ENCODE data around the gene SPATS2L.

SPATS2L gene

DNA sequence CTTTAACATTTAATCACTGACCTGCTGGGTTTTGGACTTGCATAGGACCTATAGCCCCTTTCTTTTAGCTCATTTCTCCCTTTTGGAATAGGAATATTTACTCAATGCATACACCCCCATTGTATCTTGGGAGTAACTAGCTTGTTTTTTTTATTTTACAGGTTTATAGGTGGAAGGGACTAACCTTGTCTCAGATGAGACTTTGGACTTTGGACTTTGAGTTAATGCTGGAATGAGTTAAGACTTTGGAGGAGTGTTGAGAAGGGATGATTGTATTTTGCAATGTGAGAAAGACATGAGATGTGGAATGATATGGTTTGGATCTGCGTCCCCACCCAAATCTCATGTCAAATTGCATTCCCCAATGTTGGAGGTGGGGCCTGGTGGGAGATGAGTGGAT lies 43.2 kb upstream of the SPATS2L start:
- TF ChIP-seq, protein P1, sequence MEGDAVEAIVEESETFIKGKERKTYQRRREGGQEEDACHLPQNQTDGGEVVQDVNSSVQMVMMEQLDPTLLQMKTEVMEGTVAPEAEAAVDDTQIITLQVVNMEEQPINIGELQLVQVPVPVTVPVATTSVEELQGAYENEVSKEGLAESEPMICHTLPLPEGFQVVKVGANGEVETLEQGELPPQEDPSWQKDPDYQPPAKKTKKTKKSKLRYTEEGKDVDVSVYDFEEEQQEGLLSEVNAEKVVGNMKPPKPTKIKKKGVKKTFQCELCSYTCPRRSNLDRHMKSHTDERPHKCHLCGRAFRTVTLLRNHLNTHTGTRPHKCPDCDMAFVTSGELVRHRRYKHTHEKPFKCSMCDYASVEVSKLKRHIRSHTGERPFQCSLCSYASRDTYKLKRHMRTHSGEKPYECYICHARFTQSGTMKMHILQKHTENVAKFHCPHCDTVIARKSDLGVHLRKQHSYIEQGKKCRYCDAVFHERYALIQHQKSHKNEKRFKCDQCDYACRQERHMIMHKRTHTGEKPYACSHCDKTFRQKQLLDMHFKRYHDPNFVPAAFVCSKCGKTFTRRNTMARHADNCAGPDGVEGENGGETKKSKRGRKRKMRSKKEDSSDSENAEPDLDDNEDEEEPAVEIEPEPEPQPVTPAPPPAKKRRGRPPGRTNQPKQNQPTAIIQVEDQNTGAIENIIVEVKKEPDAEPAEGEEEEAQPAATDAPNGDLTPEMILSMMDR (IDR thresholded peaks at IDR 0.05; ENCODE audit: borderline replicate concordance, insufficient read depth, low read depth, low read length) = no peak
- no peak overlapping the region for H3K4me3 ChIP-seq (ENCODE audit: low read depth, low read length)

DNA sequence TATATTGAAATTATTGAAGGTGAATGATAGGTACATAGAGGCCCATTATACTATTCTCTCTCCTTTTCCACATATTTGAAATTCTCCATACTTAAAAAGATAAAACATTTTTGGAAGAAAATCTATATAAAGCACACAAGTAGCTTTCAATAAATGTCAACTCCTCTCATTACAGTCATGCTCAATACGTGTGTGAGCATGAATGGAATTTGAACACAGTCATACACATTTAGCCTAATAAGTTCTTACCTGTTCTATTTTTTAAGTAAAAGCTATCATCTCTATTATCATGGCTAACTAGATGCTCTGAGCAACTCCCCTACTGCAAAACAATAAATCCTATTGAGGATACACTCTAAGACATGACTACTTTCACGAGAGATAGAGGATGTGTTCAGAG lies 41.9 kb upstream of the SPATS2L start:
- TF ChIP-seq, protein P1 (IDR thresholded peaks at IDR 0.05; ENCODE audit: borderline replicate concordance, insufficient read depth, low read depth, low read length) = no peak
- H3K4me3 ChIP-seq (ENCODE audit: low read depth, low read length) = no peak overlapping the region

DNA sequence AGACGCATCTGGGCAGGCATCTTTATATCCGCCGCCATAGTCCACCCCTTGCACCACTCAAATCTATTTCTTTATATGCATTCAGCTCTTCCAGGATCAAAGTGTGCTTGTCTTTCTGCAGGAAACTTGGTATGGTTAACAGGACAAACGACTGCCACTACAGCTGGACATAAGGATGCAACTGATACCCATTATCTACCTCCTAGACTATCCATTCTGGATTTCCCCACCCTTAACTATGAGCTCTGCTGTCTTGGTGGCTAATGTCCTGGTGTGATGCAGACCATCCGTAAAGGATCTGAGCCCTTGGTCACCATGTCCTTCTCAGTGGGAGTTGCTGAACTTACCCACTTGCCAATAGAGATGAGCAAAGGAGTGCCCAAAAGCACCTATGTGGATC lies 40.1 kb upstream of the SPATS2L start:
- H3K4me3 ChIP-seq (ENCODE audit: low read depth, low read length) = no peak overlapping the region
- TF ChIP-seq, protein P1 (IDR thresholded peaks at IDR 0.05; ENCODE audit: borderline replicate concordance, insufficient read depth, low read depth, low read length) = no peak

DNA sequence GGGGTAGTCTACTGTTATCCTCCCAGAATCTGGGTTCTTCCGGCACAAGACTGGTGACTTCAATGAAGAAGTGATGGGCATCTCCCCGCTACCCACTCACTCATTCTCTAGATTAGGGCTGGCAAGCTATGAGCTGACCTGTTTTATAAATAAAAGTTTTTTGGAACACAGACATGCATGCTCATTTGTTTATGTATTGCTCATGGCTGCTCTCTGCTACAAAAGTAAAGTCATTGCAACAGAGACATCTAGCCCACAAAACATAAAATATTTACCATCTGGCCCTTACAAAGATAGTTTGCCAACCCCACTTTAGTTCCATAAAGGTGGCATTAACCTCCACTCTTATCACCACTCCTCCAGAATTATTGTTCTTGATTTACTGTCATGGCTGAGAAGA lies 39.1 kb upstream of the SPATS2L start:
- no peak overlapping the region for H3K4me3 ChIP-seq (ENCODE audit: low read depth, low read length)
- TF ChIP-seq, protein P1 (IDR thresholded peaks at IDR 0.05; ENCODE audit: borderline replicate concordance, insufficient read depth, low read depth, low read length) = no peak

DNA sequence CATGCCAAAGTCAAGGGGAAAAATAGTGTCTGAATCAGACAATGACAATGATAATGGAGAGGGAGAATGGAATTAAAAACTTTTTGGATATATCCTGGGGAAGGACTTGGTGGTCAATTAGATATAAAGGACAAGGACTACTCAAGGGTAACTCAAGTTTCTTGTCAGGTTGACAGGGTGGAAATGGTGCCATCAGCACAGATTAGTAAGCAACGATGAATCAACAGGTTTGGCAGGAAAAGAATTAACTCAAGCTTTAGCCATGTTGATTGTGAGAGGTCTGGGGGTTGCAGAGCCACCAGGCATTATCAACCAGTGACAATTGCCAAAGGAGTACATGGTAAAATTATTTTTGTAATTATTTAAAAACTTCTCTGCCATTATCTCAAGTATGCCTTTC lies 35.8 kb upstream of the SPATS2L start:
- no peak overlapping the region for H3K4me3 ChIP-seq (ENCODE audit: low read depth, low read length)
- TF ChIP-seq, protein P1 (IDR thresholded peaks at IDR 0.05; ENCODE audit: borderline replicate concordance, insufficient read depth, low read depth, low read length) = no peak

DNA sequence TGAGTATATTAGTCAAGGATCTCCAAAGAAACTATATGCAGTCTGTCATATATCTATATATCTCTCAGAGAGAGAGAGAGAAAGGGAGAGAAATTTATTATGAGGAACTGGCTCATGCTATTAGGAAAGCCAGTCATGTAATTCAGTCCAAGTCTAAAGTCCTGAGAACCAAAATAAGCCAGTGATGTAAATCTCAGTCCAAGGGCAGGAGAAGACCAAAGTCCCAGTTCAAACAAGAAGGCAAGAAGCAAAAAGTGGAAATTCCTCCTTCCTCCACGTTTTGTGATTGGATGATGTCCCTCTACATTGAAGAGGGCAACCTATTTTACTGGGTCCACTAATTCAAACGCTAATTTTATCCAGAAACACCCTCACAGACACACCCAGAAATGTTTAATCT lies 34.2 kb upstream of the SPATS2L start:
- TF ChIP-seq, protein P1 (IDR thresholded peaks at IDR 0.05; ENCODE audit: borderline replicate concordance, insufficient read depth, low read depth, low read length) = no peak
- H3K4me3 ChIP-seq (ENCODE audit: low read depth, low read length) = no peak overlapping the region

DNA sequence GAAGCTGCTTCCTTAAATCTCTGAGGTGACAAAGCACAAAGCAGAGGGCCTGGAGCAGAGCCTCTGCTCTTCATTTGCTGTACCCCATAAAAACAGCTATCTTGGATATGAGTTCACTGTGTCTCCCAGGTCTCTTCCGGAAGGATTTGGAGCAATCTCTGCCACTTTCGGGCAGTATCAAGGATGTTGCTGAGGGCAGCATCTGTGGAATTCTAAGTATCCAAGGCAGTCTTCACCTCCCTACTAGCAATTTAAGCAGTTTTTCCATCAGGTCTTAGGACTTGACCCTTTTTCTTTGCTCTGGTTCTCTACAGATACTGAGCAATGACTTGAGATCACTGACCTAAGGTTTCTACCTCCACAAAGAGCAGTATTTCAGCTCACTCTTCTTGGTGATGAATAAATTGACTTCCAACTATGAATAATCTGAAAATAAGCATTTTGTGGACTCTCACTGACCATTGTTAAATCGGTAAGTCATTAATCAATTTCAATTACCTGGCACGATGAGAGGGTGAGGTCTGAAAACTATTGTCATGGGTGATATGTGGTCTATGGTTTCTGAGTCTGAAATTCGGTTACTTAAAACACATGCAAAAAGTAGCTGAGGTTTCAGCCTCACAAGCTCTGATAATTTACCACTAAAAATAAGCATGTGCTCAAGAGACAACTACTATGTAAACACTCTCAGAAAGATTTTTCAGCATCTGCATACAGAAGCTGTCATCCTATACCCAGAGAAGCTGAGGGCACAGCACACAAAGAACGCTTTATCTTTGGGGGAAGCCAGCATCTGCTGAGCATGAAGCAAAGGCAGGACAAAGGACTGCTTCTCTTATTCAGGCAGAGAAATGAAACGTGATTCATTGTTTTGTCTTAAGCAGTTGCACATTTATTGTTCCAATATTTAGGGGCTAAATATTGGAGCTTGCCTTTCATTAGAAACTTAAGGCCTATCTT lies 32.1 kb upstream of the SPATS2L start:
- no peak overlapping the region for H3K4me3 ChIP-seq (ENCODE audit: low read depth, low read length)
- TF ChIP-seq, protein P1 (IDR thresholded peaks at IDR 0.05; ENCODE audit: borderline replicate concordance, insufficient read depth, low read depth, low read length) = no peak
